IMR-90 (cell line): Measurements from ENCODE around the gene SLC23A2. TPM values are rescaled to one million over a fixed set of nuclear protein-coding genes. Genes with fewer than 3 reads are reported as not detected.

ENCODE experiments used
- ATAC-seq: fragments of 200-7000 bp; cut with Tn5 transposase; 2 replicates; pipeline ENCODE4 v1.9.1; 2020; ENCODE audit warnings: low read depth, mild to moderate bottlenecking, moderate library complexity
- BruUV-seq: library from RNA; stranded (reverse); fragments of 400-500 nt; replicated peaks from 2 replicates; lab custom pipeline; 2021; lab: Mats Ljungman, UMichigan
- CTCF ChIA-PET: fragments of 300-600 bp; formaldehyde crosslinking; extraction: SDS; loops from one replicate; lab custom pipeline; 2021; ENCODE audit warnings: antibody characterized with exemption; lab: Yijun Ruan, JAX
- POLR2A ChIA-PET: fragments of 300-600 bp; sonication (Branson Sonifier 250); formaldehyde crosslinking; loops from one replicate; lab custom pipeline; 2022; ENCODE audit warnings: antibody characterized with exemption; ENCODE audit not compliant: unreplicated experiment; lab: Charles Lee
- DNase-seq: peaks from one replicate; pipeline ENCODE4 v3.0.0; 2013
- H2AFZ ChIP-seq: replicated peaks from 2 replicates; pipeline ENCODE3; 2013; ENCODE audit warnings: low read length, mild to moderate bottlenecking; ENCODE audit not compliant: poor library complexity
- H2AK5ac ChIP-seq: 2 replicates; pipeline ENCODE4 v1.6.1; 2013; ENCODE audit warnings: low read depth, low read length, inconsistent platforms
- H2AK9ac ChIP-seq: replicated peaks from 2 replicates; pipeline ENCODE3; 2013; ENCODE audit warnings: mild to moderate bottlenecking, low read depth, low read length, moderate library complexity; ENCODE audit not compliant: poor library complexity
- H2BK120ac ChIP-seq: 2 replicates; pipeline ENCODE4 v1.6.1; 2013; ENCODE audit warnings: low read depth, low read length, inconsistent platforms
- H2BK15ac ChIP-seq: 3 replicates; pipeline ENCODE4 v1.6.1; 2013; ENCODE audit warnings: low read depth, low read length, inconsistent platforms
- H2BK20ac ChIP-seq: 2 replicates; pipeline ENCODE4 v1.6.1; 2013; ENCODE audit warnings: low read depth, mild to moderate bottlenecking, inconsistent platforms, low read length, moderate library complexity
- H2BK5ac ChIP-seq: 2 replicates; pipeline ENCODE4 v1.6.1; 2013; ENCODE audit warnings: mild to moderate bottlenecking, low read depth, low read length, inconsistent platforms; ENCODE audit not compliant: poor library complexity, severe bottlenecking
- H3K14ac ChIP-seq: replicated peaks from 2 replicates; pipeline ENCODE4 v1.6.1; 2013; ENCODE audit warnings: low read depth, low read length, inconsistent platforms
- H3K18ac ChIP-seq: 2 replicates; pipeline ENCODE4 v1.6.1; 2013; ENCODE audit warnings: low read depth, low read length, control low read depth
- H3K23ac ChIP-seq: 2 replicates; pipeline ENCODE4 v1.6.1; 2013; ENCODE audit warnings: low read depth, low read length, inconsistent platforms
- H3K27ac ChIP-seq: 2 replicates; pipeline ENCODE4 v1.5.1; 2013; ENCODE audit warnings: mild to moderate bottlenecking, control low read depth, low read length; ENCODE audit not compliant: insufficient read depth
- H3K27me3 ChIP-seq: 2 replicates; pipeline ENCODE4 v1.6.1; 2013; ENCODE audit warnings: low read length; ENCODE audit not compliant: control insufficient read depth, insufficient read depth
- H3K36me3 ChIP-seq: 2 replicates; pipeline ENCODE4 v1.6.1; 2013; ENCODE audit warnings: low read length, mixed read lengths; ENCODE audit not compliant: control insufficient read depth, insufficient read depth
- H3K4ac ChIP-seq: 2 replicates; pipeline ENCODE4 v1.6.1; 2013; ENCODE audit warnings: low read depth, low read length, inconsistent platforms
- H3K4me1 ChIP-seq: 2 replicates; pipeline ENCODE4 v1.6.1; 2013; ENCODE audit warnings: low read length, mixed read lengths; ENCODE audit not compliant: control insufficient read depth, insufficient read depth
- H3K4me2 ChIP-seq: 2 replicates; pipeline ENCODE4 v1.6.1; 2013; ENCODE audit warnings: low read depth, mild to moderate bottlenecking, control low read depth, low read length, moderate library complexity
- H3K4me3 ChIP-seq: 2 replicates; pipeline ENCODE4 v1.5.1; 2013; ENCODE audit warnings: low read depth, mild to moderate bottlenecking, control low read depth, low read length, moderate library complexity; ENCODE audit not compliant: insufficient read depth
- H3K56ac ChIP-seq: 2 replicates; pipeline ENCODE4 v1.6.1; 2013; ENCODE audit warnings: low read length, inconsistent platforms; ENCODE audit not compliant: insufficient read depth; ENCODE audit errors: extremely low read depth
- H3K79me1 ChIP-seq, 2 experiments: 2 replicates each; pipeline ENCODE4 v1.6.1; 2013; ENCODE audit warnings: low read length in 2 of 2, inconsistent platforms in 1 of 2, low read depth in 1 of 2
- H3K9ac ChIP-seq: 2 replicates; pipeline ENCODE4 v1.6.1; 2013; ENCODE audit warnings: low read depth, low read length, control low read depth
- H3K9me1 ChIP-seq: 2 replicates; pipeline ENCODE4 v1.6.1; 2013; ENCODE audit warnings: low read length, inconsistent platforms; ENCODE audit not compliant: insufficient read depth
- H3K9me3 ChIP-seq: 2 replicates; pipeline ENCODE4 v1.6.1; 2013; ENCODE audit warnings: low read length; ENCODE audit not compliant: control insufficient read depth, insufficient read depth
- H4K20me1 ChIP-seq: 2 replicates; pipeline ENCODE4 v1.6.1; 2013; ENCODE audit warnings: low read length, inconsistent platforms; ENCODE audit not compliant: insufficient read depth
- H4K5ac ChIP-seq: 2 replicates; pipeline ENCODE4 v1.6.1; 2013; ENCODE audit warnings: mild to moderate bottlenecking, low read depth, low read length, control low read depth
- H4K8ac ChIP-seq, 2 experiments: 2 replicates each; pipeline ENCODE4 v1.6.1; 2013; ENCODE audit warnings: low read depth in 2 of 2, low read length in 2 of 2, control low read depth in 1 of 2, inconsistent platforms in 1 of 2
- H4K91ac ChIP-seq: 2 replicates; pipeline ENCODE4 v1.6.1; 2013; ENCODE audit warnings: low read depth, low read length, inconsistent platforms; ENCODE audit not compliant: insufficient read depth
- BHLHE40 ChIP-seq: fragments of 150-350 bp; IDR thresholded peaks from 2 replicates; pipeline ENCODE4 v1.6.1; 2016; ENCODE audit warnings: mild to moderate bottlenecking, low read depth, low read length
- CEBPB ChIP-seq: IDR thresholded peaks from 2 replicates; pipeline ENCODE4 v1.6.1; 2012; ENCODE audit warnings: low read depth, low read length, improper control_type of control experiment
- CHD1 ChIP-seq: IDR thresholded peaks from 2 replicates; pipeline ENCODE4 v1.6.1; 2012; ENCODE audit warnings: low read depth, low read length, improper control_type of control experiment
- FOS ChIP-seq: fragments of 150-350 bp; IDR thresholded peaks from 2 replicates; pipeline ENCODE4 v1.6.1; 2016; ENCODE audit warnings: low read depth, low read length
- MAFK ChIP-seq: IDR thresholded peaks from 2 replicates; pipeline ENCODE4 v1.6.1; 2012; ENCODE audit warnings: low read depth, low read length, improper control_type of control experiment
- MAZ ChIP-seq: IDR thresholded peaks from 2 replicates; pipeline ENCODE4 v1.6.1; 2012; ENCODE audit warnings: low read depth, mild to moderate bottlenecking, low read length, improper control_type of control experiment, moderate library complexity, borderline replicate concordance
- MXI1 ChIP-seq: IDR thresholded peaks from 2 replicates; pipeline ENCODE4 v1.6.1; 2012; ENCODE audit warnings: low read depth, mild to moderate bottlenecking, low read length, moderate library complexity, borderline replicate concordance
- POLR2A ChIP-seq: IDR thresholded peaks from 2 replicates; pipeline ENCODE4 v1.6.1; 2012; ENCODE audit warnings: mild to moderate bottlenecking, low read depth, low read length
- RAD21 ChIP-seq: IDR thresholded peaks from 2 replicates; pipeline ENCODE4 v1.6.1; 2012; ENCODE audit warnings: low read length, improper control_type of control experiment
- RCOR1 ChIP-seq: IDR thresholded peaks from 2 replicates; pipeline ENCODE4 v1.6.1; 2012; ENCODE audit warnings: mild to moderate bottlenecking, low read length, improper control_type of control experiment; ENCODE audit not compliant: insufficient replicate concordance
- RFX5 ChIP-seq: IDR thresholded peaks from 2 replicates; pipeline ENCODE4 v1.8.0; 2012; ENCODE audit warnings: low read depth, mild to moderate bottlenecking, low read length, moderate library complexity
- SMC3 ChIP-seq: fragments of 150-350 bp; IDR thresholded peaks from 2 replicates; pipeline ENCODE4 v1.6.1; 2016; ENCODE audit warnings: low read depth, mild to moderate bottlenecking, antibody characterized with exemption, low read length, moderate library complexity
- WGBS, 2 experiments: methylation state at CpG; one replicate each; pipeline versions ENCODE4 v1.1.5 to v1.1.7; 2013; ENCODE audit warnings: missing lambda C conversion rate in 2 of 2; ENCODE audit not compliant: insufficient read length in 1 of 2; ENCODE audit errors: extremely low coverage in 2 of 2; 5-methylcytosine and 5-hydroxymethylcytosine counted together
- dilution Hi-C: fragments of 300-500 bp; cut with HindIII; formaldehyde crosslinking; loops from one replicate; pipeline ENCODE4 v1.14.3; 2018; ENCODE audit warnings: low sequenced_read_pairs; ENCODE audit not compliant: unreplicated experiment
- in situ Hi-C: fragments of 300-500 bp; cut with MboI; formaldehyde crosslinking; loops from 3 replicates; pipeline ENCODE4 v1.14.3; 2019; ENCODE audit warnings: low sequenced_read_pairs, inconsistent platforms, mixed read lengths
- intact Hi-C: fragments of 100-400 bp; cut with micrococcal nuclease; formaldehyde crosslinking; loops from 2 replicates; pipeline ENCODE4 v1.10.0; 2022
- polyA plus RNA-seq, 3 experiments: library from polyadenylated mRNA; depleted of rRNA; stranded (reverse); fragments of >200 nt; gene quantifications; 2 replicates each; pipeline ENCODE4 v1.2.3, GENCODE V29; 2012; ENCODE audit warnings: low replicate concordance in 1 of 3
- total RNA-seq: library from RNA; depleted of rRNA; stranded (reverse); fragments of >200 nt; gene quantifications from 2 replicates; pipeline ENCODE4 v1.2.3, GENCODE V29; 2012
- TF ChIP-seq, protein P1 (sequence below): conservative IDR thresholded peaks from 2 replicates; pipeline ENCODE4 v1.5.1; 2012; ENCODE audit warnings: mild to moderate bottlenecking, low read depth, low read length, improper control_type of control experiment
- TF ChIP-seq, protein P2 (sequence below): fragments of 150-350 bp; IDR thresholded peaks from 2 replicates; pipeline ENCODE4 v1.6.1; 2016; ENCODE audit warnings: low read depth, mild to moderate bottlenecking, low read length, moderate library complexity, borderline replicate concordance
- TF ChIP-seq, protein P3 (sequence below): fragments of 150-350 bp; IDR thresholded peaks from 2 replicates; pipeline ENCODE4 v1.6.1; 2017; ENCODE audit warnings: mild to moderate bottlenecking, antibody characterized with exemption, low read length, low read depth

Gene SLC23A2
- total and polyA plus RNA-seq, 2 of the 4 experiments (the other 2 are of a cell fraction), result 10.2 to 14.4 TPM

DNA sequence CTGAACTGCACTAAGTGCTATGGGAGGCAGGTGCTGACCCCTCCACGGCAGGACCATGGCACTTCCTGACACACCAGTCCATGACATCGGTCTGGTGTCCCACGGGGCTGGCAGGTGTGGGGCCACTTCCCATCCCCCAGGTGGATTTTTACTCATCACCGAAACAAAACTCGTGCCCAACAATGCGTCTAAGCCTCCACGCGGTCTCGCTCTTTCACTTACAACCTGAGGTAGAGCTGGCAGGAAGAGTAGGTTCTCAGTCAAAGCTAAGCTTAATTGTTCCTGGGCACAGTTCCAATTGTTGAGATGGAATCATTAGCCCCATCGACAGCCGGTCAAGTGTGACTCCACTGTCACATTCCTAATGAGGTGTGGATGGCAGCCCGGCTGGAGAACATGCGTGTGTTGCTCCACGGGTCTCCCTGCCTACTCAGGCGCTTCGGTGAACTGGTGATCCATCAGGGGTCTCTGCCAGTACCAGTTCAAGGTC lies 125.7 kb downstream of the SLC23A2 start:
- in situ Hi-C loops, result no loop called here
- 96% methylated on average over 4 of the region's 16 CpGs; no CpG with 5 or more reads in 1 of the 2 experiments for WGBS, 2 experiments

More for the DNA sequence above, 125.7 kb downstream of the SLC23A2 start:
- ChIA-PET CTCF (no interaction called here), POLR2A (no interaction called here)
- Histone ChIP-seq H3K4me1 (peaks cover 1% of the 10 kb centered on the region; the same call in 1 of the 2 replicates), H2BK15ac (no peak overlapping the region), H3K18ac (no peak overlapping the region), H3K27me3 (no peaks in the 10 kb centered on the region), H3K79me1 (no peaks in the 10 kb centered on the region; a peak in 1 of 4 replicates), H4K20me1 (no peaks in the 10 kb centered on the region), H2AFZ (no peak overlapping the region), H3K27ac (no peak overlapping the region), H3K9me3 (no peaks in the 10 kb centered on the region), H3K9ac (no peak overlapping the region), H3K4me3 (no peak overlapping the region), H4K8ac (no peak overlapping the region), H2AK5ac (no peak overlapping the region), H2BK5ac (no peak overlapping the region), H4K91ac (no peak overlapping the region), H2BK20ac (no peak overlapping the region), H3K4ac (no peak overlapping the region), H2BK120ac (no peak overlapping the region), H3K4me2 (no peak overlapping the region), H3K56ac (no peak overlapping the region), H2AK9ac (no peak overlapping the region), H3K36me3 (peaks cover 32% of the 10 kb centered on the region), H3K9me1 (0 out of 2 replicates have a peak, but pooled peaks cover 9% of the 10 kb centered on the region), H3K23ac (no peak overlapping the region), H4K5ac (no peak overlapping the region), H3K14ac (no peak overlapping the region)
- dilution Hi-C loops, result no loop called here
- intact Hi-C loops, result no loop called here
- TF ChIP-seq FOS (no peak), SMC3 (no peak), RFX5 (no peak), BHLHE40 (no peak), RAD21 (no peak), CEBPB (no peak), MXI1 (no peak), RCOR1 (no peak), MAFK (no peak), POLR2A (no peak), MAZ (no peak), CHD1 (no peak)
- TF ChIP-seq, protein P1, sequence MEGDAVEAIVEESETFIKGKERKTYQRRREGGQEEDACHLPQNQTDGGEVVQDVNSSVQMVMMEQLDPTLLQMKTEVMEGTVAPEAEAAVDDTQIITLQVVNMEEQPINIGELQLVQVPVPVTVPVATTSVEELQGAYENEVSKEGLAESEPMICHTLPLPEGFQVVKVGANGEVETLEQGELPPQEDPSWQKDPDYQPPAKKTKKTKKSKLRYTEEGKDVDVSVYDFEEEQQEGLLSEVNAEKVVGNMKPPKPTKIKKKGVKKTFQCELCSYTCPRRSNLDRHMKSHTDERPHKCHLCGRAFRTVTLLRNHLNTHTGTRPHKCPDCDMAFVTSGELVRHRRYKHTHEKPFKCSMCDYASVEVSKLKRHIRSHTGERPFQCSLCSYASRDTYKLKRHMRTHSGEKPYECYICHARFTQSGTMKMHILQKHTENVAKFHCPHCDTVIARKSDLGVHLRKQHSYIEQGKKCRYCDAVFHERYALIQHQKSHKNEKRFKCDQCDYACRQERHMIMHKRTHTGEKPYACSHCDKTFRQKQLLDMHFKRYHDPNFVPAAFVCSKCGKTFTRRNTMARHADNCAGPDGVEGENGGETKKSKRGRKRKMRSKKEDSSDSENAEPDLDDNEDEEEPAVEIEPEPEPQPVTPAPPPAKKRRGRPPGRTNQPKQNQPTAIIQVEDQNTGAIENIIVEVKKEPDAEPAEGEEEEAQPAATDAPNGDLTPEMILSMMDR, result no peak
- TF ChIP-seq, protein P2, sequence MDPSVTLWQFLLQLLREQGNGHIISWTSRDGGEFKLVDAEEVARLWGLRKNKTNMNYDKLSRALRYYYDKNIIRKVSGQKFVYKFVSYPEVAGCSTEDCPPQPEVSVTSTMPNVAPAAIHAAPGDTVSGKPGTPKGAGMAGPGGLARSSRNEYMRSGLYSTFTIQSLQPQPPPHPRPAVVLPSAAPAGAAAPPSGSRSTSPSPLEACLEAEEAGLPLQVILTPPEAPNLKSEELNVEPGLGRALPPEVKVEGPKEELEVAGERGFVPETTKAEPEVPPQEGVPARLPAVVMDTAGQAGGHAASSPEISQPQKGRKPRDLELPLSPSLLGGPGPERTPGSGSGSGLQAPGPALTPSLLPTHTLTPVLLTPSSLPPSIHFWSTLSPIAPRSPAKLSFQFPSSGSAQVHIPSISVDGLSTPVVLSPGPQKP, result no peak
- TF ChIP-seq, protein P3, sequence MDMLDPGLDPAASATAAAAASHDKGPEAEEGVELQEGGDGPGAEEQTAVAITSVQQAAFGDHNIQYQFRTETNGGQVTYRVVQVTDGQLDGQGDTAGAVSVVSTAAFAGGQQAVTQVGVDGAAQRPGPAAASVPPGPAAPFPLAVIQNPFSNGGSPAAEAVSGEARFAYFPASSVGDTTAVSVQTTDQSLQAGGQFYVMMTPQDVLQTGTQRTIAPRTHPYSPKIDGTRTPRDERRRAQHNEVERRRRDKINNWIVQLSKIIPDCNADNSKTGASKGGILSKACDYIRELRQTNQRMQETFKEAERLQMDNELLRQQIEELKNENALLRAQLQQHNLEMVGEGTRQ, result no peak
- ATAC-seq (no peak), DNase-seq (no peak)
- no TSS peak for BruUV-seq
